T-helper 2 cell (primary cell): ENCODE results near the gene GPX5.
"Not testable (repeated sequence)": the region's sequence is repeated elsewhere in the genome, so short reads cannot be mapped to it uniquely, and the experiment has no call there.

ENCODE experiments used
- DNase-seq, 5 experiments: peaks; one replicate each; pipeline versions ENCODE4 v3.0.0 to v3.0.0-alpha.2; 2012 to 2022

Gene GPX5

GRCh38 chr6:28515676-28516075 lies 10.0 kb upstream of the GPX5 start, which contains the start of gene GPX6:
Gene GPX6, minus strand, starts transcription at chr6:28515793. Its CDS starts 50 bp downstream, at chr6:28515743.
- DNase-seq: no peak

- DNase-seq: no peak
Measured at GRCh38 chr6:28517964-28518363, 7.7 kb upstream of the GPX5 start.

GRCh38 chr6:28522594-28523240 lies 3.0 kb upstream of the GPX5 start:
- DNase-seq: no peak

- peak in 2 of 5 experiments; percentile 33 to 75 for DNase-seq
Measured at GRCh38 chr6:28523241-28523622, 2.4 kb upstream of the GPX5 start.

GRCh38 chr6:28530777-28531176 lies 5.1 kb downstream of the GPX5 start:
- DNase-seq: no peak

- no peak for DNase-seq
Measured at GRCh38 chr6:28531479-28532128, 5.9 kb downstream of the GPX5 start.

- DNase-seq: no peak
Measured at GRCh38 chr6:28534306-28534705, 8.6 kb downstream of the GPX5 start.

- DNase-seq: no peak
Measured at GRCh38 chr6:28534875-28535274, 9.2 kb downstream of the GPX5 start.

- peak in 1 of 5 experiments; percentile 12 for DNase-seq
Measured at GRCh38 chr6:28537065-28537464, 11.4 kb downstream of the GPX5 start.

GRCh38 chr6:28537509-28538140 lies 11.9 kb downstream of the GPX5 start:
- DNase-seq: peak in 2 of 5 experiments; percentile 8 to 23

GRCh38 chr6:28541996-28542395 lies 16.3 kb downstream of the GPX5 start:
- DNase-seq: no peak

GRCh38 chr6:28542440-28543296 lies 17.0 kb downstream of the GPX5 start:
- peak in 4 of 5 experiments; percentile 4 to 75 (median 35) for DNase-seq

- DNase-seq: peak in 1 of 5 experiments; percentile 2
Measured at GRCh38 chr6:28543651-28544610, 18.2 kb downstream of the GPX5 start.

- DNase-seq: no peak
Measured at GRCh38 chr6:28545955-28546354, 20.3 kb downstream of the GPX5 start.

GRCh38 chr6:28547003-28547402 lies 21.3 kb downstream of the GPX5 start:
- DNase-seq: not testable (repeated sequence)

- no peak for DNase-seq
Measured at GRCh38 chr6:28551891-28552666, 26.4 kb downstream of the GPX5 start.

- no peak for DNase-seq
Measured at GRCh38 chr6:28553384-28553985, 27.8 kb downstream of the GPX5 start.

- DNase-seq: no peak
Measured at GRCh38 chr6:28553986-28554881, 28.6 kb downstream of the GPX5 start.

- no peak for DNase-seq
Measured at GRCh38 chr6:28555136-28555535, 29.5 kb downstream of the GPX5 start.
